ENCODE results near the gene FOLR1. TPM values are rescaled to one million over a fixed set of nuclear protein-coding genes. Genes with fewer than 3 reads are reported as not detected.
"Not testable (repeated sequence)": the region's sequence is repeated elsewhere in the genome, so short reads cannot be mapped to it uniquely, and the experiment has no call there.

Gene FOLR1
- not detected for total RNA-seq

GRCh38 chr11:72191961-72192381 is at the start of gene FOLR1:
TSS of gene FOLR1 (plus strand) at chr11:72192140. CDS start at chr11:72192174, 34 bp downstream.
- ChIA-PET POLR2A (no interaction called here), CTCF (no interaction called here)

GRCh38 chr11:72142543-72142942 is 49.4 kb upstream of the FOLR1 start:
- POLR2A ChIA-PET, CTCF ChIA-PET: not testable (repeated sequence)

GRCh38 chr11:72144807-72145565 is 47.0 kb upstream of the FOLR1 start:
- POLR2A ChIA-PET, result no interaction called here
- CTCF ChIA-PET, result interaction anchor here (0.6 to 2.8 kb wide), 14 partner anchors 9 to 1307 kb away, joined by 3 to 20 read pairs (median 6); no protein-coding TSS in a partner anchor

- POLR2A ChIA-PET, result no interaction called here
These were observed 45.3 kb upstream of the FOLR1 start for GRCh38 chr11:72146625-72147024.

GRCh38 chr11:72150882-72151281 is 41.1 kb upstream of the FOLR1 start:
- POLR2A ChIA-PET, result no interaction called here
- CTCF ChIA-PET, result no interaction called here

More at GRCh38 chr11:72146625-72147024, 45.3 kb upstream of the FOLR1 start:
- CTCF ChIA-PET, result interaction anchor here (1.1 kb wide), 1 partner anchor 122 kb away, joined by 5 read pairs; no protein-coding TSS in a partner anchor

- CTCF ChIA-PET, result interaction anchor here (1.9 kb wide), 1 partner anchor 10 kb away, joined by 8 read pairs; no protein-coding TSS in a partner anchor
- POLR2A ChIA-PET, result not testable (repeated sequence)
These were observed 38.1 kb upstream of the FOLR1 start for GRCh38 chr11:72153874-72154273.

GRCh38 chr11:72154816-72155215 is 37.1 kb upstream of the FOLR1 start:
- CTCF ChIA-PET, result interaction anchor here (1.9 kb wide), 1 partner anchor 11 kb away, joined by 8 read pairs; no protein-coding TSS in a partner anchor
- POLR2A ChIA-PET, result no interaction called here

GRCh38 chr11:72155751-72156150 is 36.2 kb upstream of the FOLR1 start:
- ChIA-PET CTCF (no interaction called here), POLR2A (no interaction called here)

- CTCF ChIA-PET, result no interaction called here
- POLR2A ChIA-PET, result no interaction called here
These were observed 34.8 kb upstream of the FOLR1 start for GRCh38 chr11:72157131-72157530.

- ChIA-PET POLR2A (no interaction called here), CTCF (no interaction called here)
These were observed 31.6 kb upstream of the FOLR1 start for GRCh38 chr11:72160319-72160718.

GRCh38 chr11:72162891-72163492 is 28.9 kb upstream of the FOLR1 start:
- CTCF ChIA-PET, result interaction anchor here (0.7 kb wide), 1 partner anchor 1026 kb away, joined by 3 read pairs; no protein-coding TSS in a partner anchor
- POLR2A ChIA-PET, result no interaction called here

- POLR2A ChIA-PET, result not testable (repeated sequence)
These were observed 27.8 kb upstream of the FOLR1 start for GRCh38 chr11:72164187-72164586.

GRCh38 chr11:72169046-72169555 is 22.8 kb upstream of the FOLR1 start:
- POLR2A ChIA-PET, CTCF ChIA-PET: not testable (repeated sequence)

More at GRCh38 chr11:72164187-72164586, 27.8 kb upstream of the FOLR1 start:
- CTCF ChIA-PET, result not testable (repeated sequence)

GRCh38 chr11:72169754-72170153 is 22.2 kb upstream of the FOLR1 start:
- CTCF ChIA-PET, POLR2A ChIA-PET: not testable (repeated sequence)

- POLR2A ChIA-PET, result not testable (repeated sequence)
- CTCF ChIA-PET, result interaction anchor here (0.6 kb wide), 1 partner anchor 285 kb away, joined by 5 read pairs; no protein-coding TSS in a partner anchor
These were observed 19.9 kb upstream of the FOLR1 start for GRCh38 chr11:72172043-72172442.

- ChIA-PET CTCF (no interaction called here), POLR2A (no interaction called here)
These were observed 18.6 kb upstream of the FOLR1 start for GRCh38 chr11:72173291-72173690.

- ChIA-PET POLR2A (no interaction called here), CTCF (no interaction called here)
These were observed 17.5 kb upstream of the FOLR1 start for GRCh38 chr11:72174302-72175070.

- ChIA-PET CTCF (no interaction called here), POLR2A (no interaction called here)
These were observed 14.3 kb upstream of the FOLR1 start for GRCh38 chr11:72177656-72178055.

GRCh38 chr11:72179049-72179803 is 12.7 kb upstream of the FOLR1 start:
- CTCF ChIA-PET, result interaction anchor here (0.7 kb wide), 1 partner anchor 31 kb away, joined by 3 read pairs; no protein-coding TSS in a partner anchor

More at GRCh38 chr11:72179049-72179803, 12.7 kb upstream of the FOLR1 start:
- POLR2A ChIA-PET, result no interaction called here

All from activated CD8-positive, alpha-beta memory T cell treated with anti-CD3 and anti-CD28 coated beads for 36 hours (primary cell).